ENCODE measurements around the gene PRELID3B. TPM values are rescaled to one million over a fixed set of nuclear protein-coding genes. Genes with fewer than 3 reads are reported as not detected.
A peak's percentile ranks its signal among the peaks of the same experiment; 100 is the strongest.
"Not testable (repeated sequence)": the region's sequence is repeated elsewhere in the genome, so short reads cannot be mapped to it uniquely, and the experiment has no call there.

PRELID3B gene
- total RNA-seq, 1 donor, result 68.4 TPM

DNA sequence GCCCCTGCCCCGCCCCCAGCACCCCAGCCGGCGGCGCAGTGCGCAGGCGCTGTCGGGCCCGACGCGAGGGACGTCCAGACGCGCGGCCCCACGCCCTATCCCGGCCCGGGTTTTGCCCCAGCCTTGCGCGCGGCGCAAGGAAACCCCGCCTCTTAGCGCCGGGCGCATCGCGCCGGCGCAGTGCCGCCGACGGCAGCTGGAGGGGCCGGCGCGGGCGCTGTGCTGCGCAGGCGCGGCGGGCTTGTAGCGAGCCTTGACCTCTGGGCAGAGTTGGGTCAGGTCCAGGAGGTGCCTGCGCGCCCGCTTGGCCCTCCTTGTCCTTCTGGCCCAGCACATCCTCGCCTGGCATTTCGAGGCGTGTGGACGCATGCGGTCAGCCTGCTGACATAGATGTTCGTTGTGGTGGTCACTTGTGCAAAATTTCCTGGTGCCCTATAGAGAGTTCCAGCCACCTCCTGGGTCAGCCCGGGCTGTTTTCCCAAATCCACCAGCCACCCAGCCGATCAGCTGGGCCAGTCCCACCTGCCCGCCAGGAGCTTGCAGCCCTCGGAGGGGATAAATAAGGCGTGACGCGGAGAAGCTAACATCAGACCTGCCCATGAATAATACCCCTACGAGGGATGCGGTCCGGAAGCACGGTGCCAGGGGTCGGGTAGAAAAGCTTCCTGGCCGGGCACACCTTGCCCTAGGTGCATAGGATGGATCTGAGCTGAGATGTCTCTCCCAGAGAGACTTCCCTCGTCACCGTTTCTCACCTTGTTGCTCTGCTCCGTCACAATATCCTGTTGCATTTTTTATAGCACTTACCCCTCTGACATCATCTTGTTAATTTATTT lies 428 bp upstream of the PRELID3B start:
- peak; percentile 99 for DNase-seq (ENCODE audit: insufficient read length, low spot score, missing footprints)
- peak overlapping the region; percentile 94 for H2AFZ ChIP-seq (ENCODE audit: low read length)
- H3K9me3 ChIP-seq (ENCODE audit: low read depth, low read length), result no peaks in the 10 kb centered on the region
- H3K79me2 ChIP-seq (ENCODE audit: insufficient read depth, low read length), result peaks cover 46% of the 10 kb centered on the region
- TF ChIP-seq, protein P1, sequence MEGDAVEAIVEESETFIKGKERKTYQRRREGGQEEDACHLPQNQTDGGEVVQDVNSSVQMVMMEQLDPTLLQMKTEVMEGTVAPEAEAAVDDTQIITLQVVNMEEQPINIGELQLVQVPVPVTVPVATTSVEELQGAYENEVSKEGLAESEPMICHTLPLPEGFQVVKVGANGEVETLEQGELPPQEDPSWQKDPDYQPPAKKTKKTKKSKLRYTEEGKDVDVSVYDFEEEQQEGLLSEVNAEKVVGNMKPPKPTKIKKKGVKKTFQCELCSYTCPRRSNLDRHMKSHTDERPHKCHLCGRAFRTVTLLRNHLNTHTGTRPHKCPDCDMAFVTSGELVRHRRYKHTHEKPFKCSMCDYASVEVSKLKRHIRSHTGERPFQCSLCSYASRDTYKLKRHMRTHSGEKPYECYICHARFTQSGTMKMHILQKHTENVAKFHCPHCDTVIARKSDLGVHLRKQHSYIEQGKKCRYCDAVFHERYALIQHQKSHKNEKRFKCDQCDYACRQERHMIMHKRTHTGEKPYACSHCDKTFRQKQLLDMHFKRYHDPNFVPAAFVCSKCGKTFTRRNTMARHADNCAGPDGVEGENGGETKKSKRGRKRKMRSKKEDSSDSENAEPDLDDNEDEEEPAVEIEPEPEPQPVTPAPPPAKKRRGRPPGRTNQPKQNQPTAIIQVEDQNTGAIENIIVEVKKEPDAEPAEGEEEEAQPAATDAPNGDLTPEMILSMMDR (IDR thresholded peaks at IDR 0.05; ENCODE audit: extremely low read depth, low read depth, low read length), result no peak
- no peak overlapping the region for H3K27ac ChIP-seq (ENCODE audit: low read depth, low read length)
- peaks cover 11% of the 10 kb centered on the region for H3K36me3 ChIP-seq (ENCODE audit: insufficient read depth, low read length)
- H4K20me1 ChIP-seq (ENCODE audit: insufficient read depth, low read length), result peaks cover 8% of the 10 kb centered on the region
- peak overlapping the region; percentile 87 for H3K4me2 ChIP-seq (ENCODE audit: insufficient read depth, low read length)
- H3K27me3 ChIP-seq (ENCODE audit: insufficient read depth, low read length), result no peaks in the 10 kb centered on the region
- peaks cover 29% of the 10 kb centered on the region for H3K4me1 ChIP-seq (ENCODE audit: insufficient read depth, low read length)
- H3K4me3 ChIP-seq (ENCODE audit: insufficient read depth, low read length), result peak overlapping the region; percentile 94

DNA sequence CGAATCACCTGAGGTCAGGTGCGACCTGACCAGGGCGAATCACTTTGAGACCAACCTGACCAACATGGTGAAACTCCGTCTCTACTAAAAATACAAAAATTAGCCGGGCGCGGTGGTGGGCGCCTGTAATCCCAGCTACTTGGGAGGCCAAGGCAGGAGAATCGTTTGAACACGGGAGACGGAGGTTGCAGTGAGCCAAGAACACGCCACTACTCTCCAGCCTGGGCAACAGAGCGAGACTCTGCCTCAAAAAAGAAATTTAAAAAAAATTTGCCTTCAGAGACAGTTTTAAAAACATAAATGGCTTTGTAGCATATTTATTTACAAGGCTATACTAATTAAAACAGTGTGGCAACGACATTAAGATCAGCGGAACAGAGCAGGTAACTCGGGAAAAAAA lies 1.1 kb downstream of the PRELID3B start:
- H4K20me1 ChIP-seq (ENCODE audit: insufficient read depth, low read length), result peaks cover 12% of the 10 kb centered on the region
- H3K27ac ChIP-seq (ENCODE audit: low read depth, low read length); H2AFZ ChIP-seq (ENCODE audit: low read length); DNase-seq (ENCODE audit: insufficient read length, low spot score, missing footprints); H3K9me3 ChIP-seq (ENCODE audit: low read depth, low read length); H3K27me3 ChIP-seq (ENCODE audit: insufficient read depth, low read length): not testable (repeated sequence)
- H3K4me3 ChIP-seq (ENCODE audit: insufficient read depth, low read length), result peak overlapping the region; percentile 94
- peaks cover 27% of the 10 kb centered on the region for H3K36me3 ChIP-seq (ENCODE audit: insufficient read depth, low read length)
- H3K4me2 ChIP-seq (ENCODE audit: insufficient read depth, low read length), result peak overlapping the region; percentile 77
- H3K4me1 ChIP-seq (ENCODE audit: insufficient read depth, low read length), result peaks cover 22% of the 10 kb centered on the region
- H3K79me2 ChIP-seq (ENCODE audit: insufficient read depth, low read length), result peaks cover 58% of the 10 kb centered on the region

DNA sequence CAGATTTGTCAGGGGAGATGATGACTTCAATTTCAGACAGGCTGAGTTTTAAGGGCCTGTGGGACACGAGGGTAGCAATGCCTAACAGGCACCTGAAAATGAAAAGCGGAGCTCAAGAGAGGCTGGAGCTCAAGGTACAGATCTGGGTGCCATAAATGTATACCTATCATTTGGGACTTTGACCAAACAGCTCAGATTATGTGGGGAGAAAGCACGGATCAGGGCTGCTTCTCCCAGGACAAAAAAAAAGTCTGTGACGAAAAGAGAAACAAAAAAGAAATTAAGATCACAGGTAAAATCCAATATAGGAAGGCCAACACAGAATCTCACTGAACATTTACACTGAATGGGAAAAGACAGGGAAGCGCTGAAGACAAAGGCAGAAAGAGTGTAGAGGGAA lies 1.9 kb downstream of the PRELID3B start:
- H3K4me1 ChIP-seq (ENCODE audit: insufficient read depth, low read length), result peaks cover 22% of the 10 kb centered on the region
- H3K79me2 ChIP-seq (ENCODE audit: insufficient read depth, low read length), result peaks cover 64% of the 10 kb centered on the region
- TF ChIP-seq, protein P1 (IDR thresholded peaks at IDR 0.05; ENCODE audit: extremely low read depth, low read depth, low read length), result no peak
- H3K4me2 ChIP-seq (ENCODE audit: insufficient read depth, low read length), result no peak overlapping the region
- DNase-seq (ENCODE audit: insufficient read length, low spot score, missing footprints), result no peak
- H2AFZ ChIP-seq (ENCODE audit: low read length), result no peak overlapping the region
- no peak overlapping the region for H3K4me3 ChIP-seq (ENCODE audit: insufficient read depth, low read length)
- H3K27me3 ChIP-seq (ENCODE audit: insufficient read depth, low read length), result no peaks in the 10 kb centered on the region
- peaks cover 35% of the 10 kb centered on the region for H3K36me3 ChIP-seq (ENCODE audit: insufficient read depth, low read length)
- H3K27ac ChIP-seq (ENCODE audit: low read depth, low read length), result no peak overlapping the region
- no peaks in the 10 kb centered on the region for H3K9me3 ChIP-seq (ENCODE audit: low read depth, low read length)
- H4K20me1 ChIP-seq (ENCODE audit: insufficient read depth, low read length), result peaks cover 12% of the 10 kb centered on the region

DNA sequence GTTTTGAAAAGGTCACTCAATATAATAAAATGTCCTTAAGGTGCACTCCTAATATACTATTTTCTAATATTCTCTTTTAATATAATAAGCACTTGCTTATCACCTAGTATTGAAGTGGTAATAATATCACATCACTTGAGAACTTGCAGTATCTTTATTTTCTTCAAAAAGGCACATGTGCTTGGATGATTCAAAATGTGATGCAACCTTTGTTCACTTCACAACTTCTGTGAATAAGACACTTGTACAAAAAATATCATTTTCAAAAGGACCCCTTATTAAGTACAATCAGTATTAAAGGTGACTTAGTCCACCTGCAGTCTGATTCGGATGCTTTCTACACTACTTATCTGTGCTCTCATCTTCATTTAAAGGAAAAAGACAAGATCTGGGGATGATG lies 3.4 kb downstream of the PRELID3B start:
- Histone ChIP-seq H2AFZ (ENCODE audit: low read length) (no peak overlapping the region), H3K9me3 (ENCODE audit: low read depth, low read length) (no peaks in the 10 kb centered on the region), H3K4me2 (ENCODE audit: insufficient read depth, low read length) (no peak overlapping the region), H3K36me3 (ENCODE audit: insufficient read depth, low read length) (peaks cover 47% of the 10 kb centered on the region), H3K79me2 (ENCODE audit: insufficient read depth, low read length) (peaks cover 71% of the 10 kb centered on the region), H3K4me3 (ENCODE audit: insufficient read depth, low read length) (no peak overlapping the region), H4K20me1 (ENCODE audit: insufficient read depth, low read length) (peaks cover 14% of the 10 kb centered on the region), H3K4me1 (ENCODE audit: insufficient read depth, low read length) (peaks cover 22% of the 10 kb centered on the region), H3K27ac (ENCODE audit: low read depth, low read length) (peak overlapping the region; percentile 31), H3K27me3 (ENCODE audit: insufficient read depth, low read length) (no peaks in the 10 kb centered on the region)
- TF ChIP-seq, protein P1 (IDR thresholded peaks at IDR 0.05; ENCODE audit: extremely low read depth, low read depth, low read length), result no peak
- peak; percentile 30 for DNase-seq (ENCODE audit: insufficient read length, low spot score, missing footprints)
